Activated naive CD4-positive, alpha-beta T cell treated with anti-CD3 and anti-CD28 coated beads, Interleukin-2, amount 50 U/mL, for 72 hours (primary cell): ENCODE data around the gene GDPD5. TPM values are rescaled to one million over a fixed set of nuclear protein-coding genes. Genes with fewer than 3 reads are reported as not detected.
A peak's percentile ranks its signal among the peaks of the same experiment; 100 is the strongest.
"Not testable (repeated sequence)": the region's sequence is repeated elsewhere in the genome, so short reads cannot be mapped to it uniquely, and the experiment has no call there.

ENCODE experiments used
- ATAC-seq, 2 donors: fragments of 150-1000 bp; cut with Tn5 transposase; 2 replicates each; pipeline ENCODE4 v1.10.0; 2021; ENCODE audit warnings: mild to moderate bottlenecking in 2 of 2, moderate library complexity in 2 of 2
- DNase-seq, 2 donors: peaks; one replicate each; pipeline ENCODE4 v3.0.0; 2021 to 2022; ENCODE audit warnings: low spot score in 2 of 2
- H3K27ac Mint-ChIP-seq, 2 donors: one replicate each; pipeline ENCODE4 v1.8.0; 2022; ENCODE audit warnings: mild to moderate bottlenecking in 2 of 2, mixed read lengths in 2 of 2
- H3K36me3 Mint-ChIP-seq, 2 donors: one replicate each; pipeline ENCODE4 v1.8.0; 2022; ENCODE audit warnings: mixed read lengths in 2 of 2
- H3K9me3 Mint-ChIP-seq, 2 donors: one replicate each; pipeline ENCODE4 v1.8.0; 2022; ENCODE audit warnings: mixed read lengths in 2 of 2
- total RNA-seq, 2 donors: library from RNA; stranded (reverse); gene quantifications; one replicate each; pipeline ENCODE4 v1.2.3, GENCODE V29; 2022

GDPD5 gene
- total RNA-seq, 2 donors from 2014 or later = 13.4 to 22.7 TPM

- H3K36me3 Mint-ChIP-seq = peaks cover 10 to 11% of the 10 kb centered on the region in 2 donors
- H3K9me3 Mint-ChIP-seq = peaks cover 4 to 9% of the 10 kb centered on the region in 2 donors
- ATAC-seq = no peak
- no peak for DNase-seq
- no peak overlapping the region for H3K27ac Mint-ChIP-seq
These were observed 100.3 kb downstream of the GDPD5 start for GRCh38 chr11:75425422-75425821.

- ATAC-seq (no peak), DNase-seq (no peak)
- Mint-ChIP-seq H3K36me3 (peaks cover 8% of the 10 kb centered on the region in 2 donors), H3K27ac (no peak overlapping the region), H3K9me3 (peaks cover 2 to 8% of the 10 kb centered on the region in 2 donors)
These were observed 101.3 kb downstream of the GDPD5 start for GRCh38 chr11:75424396-75424795.

GRCh38 chr11:75423721-75424120 lies 102.0 kb downstream of the GDPD5 start:
- DNase-seq = no peak
- Mint-ChIP-seq H3K9me3 (peaks cover 0 to under 1% of the 10 kb centered on the region in 2 donors), H3K36me3 (peaks cover 1% of the 10 kb centered on the region in 2 donors), H3K27ac (peak overlapping the region in 1 of 2 donors; percentile 72)
- ATAC-seq = no peak

- Mint-ChIP-seq H3K9me3 (no peaks in the 10 kb centered on the region), H3K36me3 (no peaks in the 10 kb centered on the region), H3K27ac (no peak overlapping the region)
- DNase-seq = no peak
- no peak for ATAC-seq
These were observed 103.2 kb downstream of the GDPD5 start for GRCh38 chr11:75422248-75423231.

- H3K9me3 Mint-ChIP-seq = no peaks in the 10 kb centered on the region
- no peak for ATAC-seq
- DNase-seq = no peak
- H3K36me3 Mint-ChIP-seq = no peaks in the 10 kb centered on the region
- peak overlapping the region in 1 of 2 donors; percentile 68 for H3K27ac Mint-ChIP-seq
These were observed 103.9 kb downstream of the GDPD5 start for GRCh38 chr11:75421902-75422247.

- ATAC-seq (no peak), DNase-seq (no peak)
- no peak overlapping the region for H3K27ac Mint-ChIP-seq
- no peaks in the 10 kb centered on the region for H3K9me3 Mint-ChIP-seq
- H3K36me3 Mint-ChIP-seq = no peaks in the 10 kb centered on the region
These were observed 104.6 kb downstream of the GDPD5 start for GRCh38 chr11:75421035-75421602.

- DNase-seq (no peak), ATAC-seq (no peak)
- Mint-ChIP-seq H3K36me3 (no peaks in the 10 kb centered on the region), H3K9me3 (no peaks in the 10 kb centered on the region), H3K27ac (no peak overlapping the region)
These were observed 105.3 kb downstream of the GDPD5 start for GRCh38 chr11:75420224-75421034.

GRCh38 chr11:75413864-75414263 lies 111.9 kb downstream of the GDPD5 start:
- no peak for DNase-seq
- ATAC-seq = peak in 1 of 2 donors; percentile 10
- H3K9me3 Mint-ChIP-seq = no peaks in the 10 kb centered on the region
- no peak overlapping the region for H3K27ac Mint-ChIP-seq
- H3K36me3 Mint-ChIP-seq = peaks cover 0 to 4% of the 10 kb centered on the region in 2 donors

- not testable (repeated sequence) for ATAC-seq, H3K36me3 Mint-ChIP-seq, DNase-seq, H3K9me3 Mint-ChIP-seq, H3K27ac Mint-ChIP-seq
These were observed 112.6 kb downstream of the GDPD5 start for GRCh38 chr11:75413146-75413545.

GRCh38 chr11:75409971-75410370 lies 115.8 kb downstream of the GDPD5 start:
- peaks cover 11 to 21% of the 10 kb centered on the region in 2 donors for H3K36me3 Mint-ChIP-seq
- not testable (repeated sequence) for H3K9me3 Mint-ChIP-seq, H3K27ac Mint-ChIP-seq, DNase-seq, ATAC-seq

- H3K9me3 Mint-ChIP-seq = no peaks in the 10 kb centered on the region
- DNase-seq = no peak
- H3K27ac Mint-ChIP-seq = no peak overlapping the region
- peak in 1 of 2 donors; percentile 6 for ATAC-seq
- peaks cover 20 to 32% of the 10 kb centered on the region in 2 donors for H3K36me3 Mint-ChIP-seq
These were observed 116.9 kb downstream of the GDPD5 start for GRCh38 chr11:75408957-75409219.

- H3K9me3 Mint-ChIP-seq = no peaks in the 10 kb centered on the region
- H3K27ac Mint-ChIP-seq = peak overlapping the region in 1 of 2 donors; percentile 55
- ATAC-seq (no peak), DNase-seq (no peak)
- H3K36me3 Mint-ChIP-seq = peaks cover 41 to 57% of the 10 kb centered on the region in 2 donors
These were observed 119.4 kb downstream of the GDPD5 start for GRCh38 chr11:75406338-75406777.

GRCh38 chr11:75403983-75404658 lies 121.6 kb downstream of the GDPD5 start:
- peak in 1 of 2 donors; percentile 36 for ATAC-seq
- H3K36me3 Mint-ChIP-seq = peaks cover 63 to 80% of the 10 kb centered on the region in 2 donors

GRCh38 chr11:75403037-75403436 lies 122.7 kb downstream of the GDPD5 start:
- no peaks in the 10 kb centered on the region for H3K9me3 Mint-ChIP-seq
- peaks cover 64 to 80% of the 10 kb centered on the region in 2 donors for H3K36me3 Mint-ChIP-seq
- ATAC-seq = no peak
- DNase-seq = no peak
- H3K27ac Mint-ChIP-seq = peak overlapping the region; percentile 99 to 100

More at GRCh38 chr11:75403983-75404658, 121.6 kb downstream of the GDPD5 start:
- Mint-ChIP-seq H3K27ac (peak overlapping the region in 1 of 2 donors; percentile 100), H3K9me3 (no peaks in the 10 kb centered on the region)
- no peak for DNase-seq

GRCh38 chr11:75402002-75402773 lies 123.6 kb downstream of the GDPD5 start:
- ATAC-seq (no peak), DNase-seq (no peak)
- peaks cover 64 to 74% of the 10 kb centered on the region in 2 donors for H3K36me3 Mint-ChIP-seq
- peak overlapping the region; percentile 99 to 100 for H3K27ac Mint-ChIP-seq
- H3K9me3 Mint-ChIP-seq = no peaks in the 10 kb centered on the region
